Natural killer cell (primary cell): Measurements from ENCODE around the gene TMEM132D. TPM values are rescaled to one million over a fixed set of nuclear protein-coding genes. Genes with fewer than 3 reads are reported as not detected.

Experiments
- ATAC-seq, 3 donors: fragments of 150-1000 bp in 2 of 3; fragments of 200-7000 bp in 1 of 3; cut with Tn5 transposase; 1 replicate in 1 of 3; 2 replicates in 2 of 3; pipeline ENCODE4 v1.10.0; 2021; ENCODE audit warnings: mild to moderate bottlenecking in 2 of 3, moderate library complexity in 2 of 3
- DNase-seq, 2 donors: peaks; one replicate each; pipeline versions ENCODE4 v3.0.0 to v3.0.0-alpha.2; 2013 to 2021; ENCODE audit warnings: mixed read lengths in 1 of 2
- H3K27ac ChIP-seq: one replicate; pipeline ENCODE4 v1.5.1; 2013; ENCODE audit warnings: mild to moderate bottlenecking, low read length
- H3K27me3 ChIP-seq: one replicate; pipeline ENCODE4 v1.6.1; 2013; ENCODE audit warnings: low read length; ENCODE audit not compliant: control insufficient read depth, insufficient read depth
- H3K36me3 ChIP-seq: one replicate; pipeline ENCODE4 v1.6.1; 2013; ENCODE audit warnings: low read length; ENCODE audit not compliant: control insufficient read depth, insufficient read depth
- H3K4me1 ChIP-seq: one replicate; pipeline ENCODE4 v1.6.1; 2013; ENCODE audit warnings: low read length; ENCODE audit not compliant: control insufficient read depth, insufficient read depth
- H3K4me3 ChIP-seq: one replicate; pipeline ENCODE4 v1.5.1; 2013; ENCODE audit warnings: low read length
- H3K9me3 ChIP-seq: one replicate; pipeline ENCODE4 v1.6.1; 2013; ENCODE audit warnings: low read length; ENCODE audit not compliant: control insufficient read depth, insufficient read depth
- H3K27ac Mint-ChIP-seq, 2 donors: one replicate each; pipeline ENCODE4 v1.8.0; 2022; ENCODE audit warnings: mild to moderate bottlenecking in 2 of 2, mixed read lengths in 2 of 2, moderate library complexity in 1 of 2
- H3K27me3 Mint-ChIP-seq, 2 donors: one replicate each; pipeline ENCODE4 v1.8.0; 2022; ENCODE audit warnings: low read depth in 2 of 2, mixed read lengths in 2 of 2
- H3K36me3 Mint-ChIP-seq: one replicate; pipeline ENCODE4 v1.8.0; 2022; ENCODE audit warnings: mixed read lengths
- H3K4me1 Mint-ChIP-seq, 2 donors: one replicate each; pipeline ENCODE4 v1.8.0; 2022; ENCODE audit warnings: mixed read lengths in 2 of 2
- H3K4me3 Mint-ChIP-seq: one replicate; pipeline ENCODE4 v1.8.0; 2022; ENCODE audit warnings: mild to moderate bottlenecking, moderate library complexity, mixed read lengths
- H3K9me3 Mint-ChIP-seq, 2 donors: one replicate each; pipeline ENCODE4 v1.8.0; 2022; ENCODE audit warnings: mixed read lengths in 2 of 2
- CTCF ChIP-seq: fragments of 200-600 bp; IDR thresholded peaks from one replicate; pipeline ENCODE4 v1.8.0; 2022; ENCODE audit warnings: antibody characterized with exemption
- WGBS: methylation state at CpG from one replicate; pipeline ENCODE4 v1.1.7; 2013; ENCODE audit warnings: missing lambda C conversion rate; ENCODE audit not compliant: insufficient coverage; 5-methylcytosine and 5-hydroxymethylcytosine counted together
- intact Hi-C: fragments of 100-400 bp; cut with micrococcal nuclease; formaldehyde crosslinking; loops from one replicate; pipeline ENCODE4 v1.14.2; 2022
- total RNA-seq, 4 donors: library from RNA; stranded (reverse); fragments of 120-200 nt in 1 of 4; gene quantifications; one replicate each; pipeline versions ENCODE4 v1.2.3 to v1.2.4, GENCODE V29; 2013 to 2022

Gene TMEM132D
- total RNA-seq, 3 donors from 2014 or later (not counting 1 experiment from before 2014, with no cell fraction given) = not detected

- Mint-ChIP-seq H3K36me3 (no peaks in the 10 kb centered on the region), H3K4me1 (no peaks in the 10 kb centered on the region), H3K27ac (no peak overlapping the region), H3K9me3 (no peaks in the 10 kb centered on the region), H3K27me3 (peaks cover 0 to 2% of the 10 kb centered on the region in 2 donors), H3K4me3 (no peak overlapping the region)
- H3K27me3 ChIP-seq = no peaks in the 10 kb centered on the region
- ATAC-seq (no peak), DNase-seq (no peak)
- no peak for TF ChIP-seq CTCF
- H3K36me3 ChIP-seq = no peaks in the 10 kb centered on the region
- no peaks in the 10 kb centered on the region for H3K9me3 ChIP-seq
- H3K27ac ChIP-seq = no peak overlapping the region
- intact Hi-C loops = no loop called here
- 91% methylated on average over 2 of the region's 4 CpGs for WGBS
- no peaks in the 10 kb centered on the region for H3K4me1 ChIP-seq
- no peak overlapping the region for H3K4me3 ChIP-seq
Observed at GRCh38 chr12:129373746-129374145, 530.1 kb downstream of the TMEM132D start.

GRCh38 chr12:129372876-129373275 is 530.9 kb downstream of the TMEM132D start:
- no peaks in the 10 kb centered on the region for H3K9me3 ChIP-seq
- no peak for TF ChIP-seq CTCF
- Mint-ChIP-seq H3K36me3 (no peaks in the 10 kb centered on the region), H3K4me1 (no peaks in the 10 kb centered on the region), H3K4me3 (no peak overlapping the region), H3K27me3 (peaks cover 0 to 2% of the 10 kb centered on the region in 2 donors), H3K27ac (no peak overlapping the region), H3K9me3 (no peaks in the 10 kb centered on the region)
- WGBS = 59% methylated on average over 3 of the region's 3 CpGs
- DNase-seq = no peak
- ATAC-seq = no peak
- intact Hi-C loops = no loop called here
- no peak overlapping the region for H3K4me3 ChIP-seq
- H3K36me3 ChIP-seq = no peaks in the 10 kb centered on the region
- H3K4me1 ChIP-seq = no peaks in the 10 kb centered on the region
- H3K27ac ChIP-seq = no peak overlapping the region
- no peaks in the 10 kb centered on the region for H3K27me3 ChIP-seq

- intact Hi-C loops = no loop called here
- Mint-ChIP-seq H3K4me1 (no peaks in the 10 kb centered on the region), H3K9me3 (no peaks in the 10 kb centered on the region), H3K4me3 (no peak overlapping the region), H3K27me3 (peaks cover 0 to 2% of the 10 kb centered on the region in 2 donors), H3K36me3 (no peaks in the 10 kb centered on the region), H3K27ac (no peak overlapping the region)
- no peak overlapping the region for H3K4me3 ChIP-seq
- ATAC-seq (no peak), DNase-seq (no peak)
- 64% methylated on average over 2 of the region's 2 CpGs for WGBS
- no peak for TF ChIP-seq CTCF
- H3K27ac ChIP-seq = no peak overlapping the region
- no peaks in the 10 kb centered on the region for H3K36me3 ChIP-seq
- no peaks in the 10 kb centered on the region for H3K27me3 ChIP-seq
- H3K9me3 ChIP-seq = no peaks in the 10 kb centered on the region
- H3K4me1 ChIP-seq = no peaks in the 10 kb centered on the region
Observed at GRCh38 chr12:129372348-129372747, 531.5 kb downstream of the TMEM132D start.

- Histone ChIP-seq H3K27ac (no peak overlapping the region), H3K27me3 (no peaks in the 10 kb centered on the region), H3K9me3 (no peaks in the 10 kb centered on the region), H3K36me3 (no peaks in the 10 kb centered on the region), H3K4me1 (no peaks in the 10 kb centered on the region), H3K4me3 (no peak overlapping the region)
- peaks cover 0 to 2% of the 10 kb centered on the region in 2 donors for H3K27me3 Mint-ChIP-seq
- no peaks in the 10 kb centered on the region for H3K36me3 Mint-ChIP-seq
- WGBS = 71% methylated on average over 4 of the region's 4 CpGs
- no peak for TF ChIP-seq CTCF
- H3K4me3 Mint-ChIP-seq = no peak overlapping the region
- H3K4me1 Mint-ChIP-seq = no peaks in the 10 kb centered on the region
- H3K27ac Mint-ChIP-seq = no peak overlapping the region
- DNase-seq (no peak), ATAC-seq (no peak)
- intact Hi-C loops = no loop called here
- no peaks in the 10 kb centered on the region for H3K9me3 Mint-ChIP-seq
Observed at GRCh38 chr12:129371268-129371667, 532.6 kb downstream of the TMEM132D start.
